SU-DHL-6 (cell line): ENCODE data around the gene ABLIM1.

ENCODE experiments used
- EZH2phosphoT487 ChIP-seq: fragments of 200-600 bp; sonication (generic), shearing (Covaris generic); conservative IDR thresholded peaks from 2 replicates; pipeline ENCODE4 v1.6.1; 2018; ENCODE audit warnings: mild to moderate bottlenecking, antibody characterized with exemption, low read length, moderate library complexity, mixed read lengths
- TF ChIP-seq, protein P1 (sequence below): fragments of 200-600 bp; sonication (generic); IDR thresholded peaks from one replicate; pipeline ENCODE4 v1.5.1; 2017; ENCODE audit warnings: antibody characterized with exemption, mild to moderate bottlenecking, low read length, moderate library complexity; ENCODE audit not compliant: insufficient read depth, poor library complexity, severe bottlenecking

DNA sequence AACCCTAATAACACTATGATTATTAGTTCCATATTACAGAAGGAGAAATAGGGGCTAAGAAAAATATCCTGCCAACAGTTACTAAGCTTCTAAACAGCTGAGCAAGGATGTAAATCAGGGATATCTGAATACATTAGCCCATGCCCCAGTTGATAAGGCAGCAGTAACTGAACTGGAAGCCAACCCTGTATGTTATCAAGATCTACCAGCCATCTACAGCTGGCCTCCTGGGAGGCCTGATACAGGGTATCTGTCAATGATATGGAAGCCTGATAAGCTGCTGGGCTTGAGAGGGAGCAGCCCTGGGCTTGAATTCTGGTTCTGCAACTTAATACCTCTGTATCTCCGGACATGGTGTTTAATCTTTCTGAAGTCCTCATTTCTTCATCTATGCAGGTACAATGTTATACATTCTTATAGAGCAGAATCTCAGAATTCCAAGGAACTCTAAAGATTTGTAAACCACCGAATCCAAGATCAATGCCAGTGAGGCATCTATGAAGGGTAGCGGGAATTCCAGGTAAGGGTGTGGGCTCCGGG, 215.9 kb downstream of the ABLIM1 start:
- TF ChIP-seq, protein P1, sequence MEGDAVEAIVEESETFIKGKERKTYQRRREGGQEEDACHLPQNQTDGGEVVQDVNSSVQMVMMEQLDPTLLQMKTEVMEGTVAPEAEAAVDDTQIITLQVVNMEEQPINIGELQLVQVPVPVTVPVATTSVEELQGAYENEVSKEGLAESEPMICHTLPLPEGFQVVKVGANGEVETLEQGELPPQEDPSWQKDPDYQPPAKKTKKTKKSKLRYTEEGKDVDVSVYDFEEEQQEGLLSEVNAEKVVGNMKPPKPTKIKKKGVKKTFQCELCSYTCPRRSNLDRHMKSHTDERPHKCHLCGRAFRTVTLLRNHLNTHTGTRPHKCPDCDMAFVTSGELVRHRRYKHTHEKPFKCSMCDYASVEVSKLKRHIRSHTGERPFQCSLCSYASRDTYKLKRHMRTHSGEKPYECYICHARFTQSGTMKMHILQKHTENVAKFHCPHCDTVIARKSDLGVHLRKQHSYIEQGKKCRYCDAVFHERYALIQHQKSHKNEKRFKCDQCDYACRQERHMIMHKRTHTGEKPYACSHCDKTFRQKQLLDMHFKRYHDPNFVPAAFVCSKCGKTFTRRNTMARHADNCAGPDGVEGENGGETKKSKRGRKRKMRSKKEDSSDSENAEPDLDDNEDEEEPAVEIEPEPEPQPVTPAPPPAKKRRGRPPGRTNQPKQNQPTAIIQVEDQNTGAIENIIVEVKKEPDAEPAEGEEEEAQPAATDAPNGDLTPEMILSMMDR: no peak
- no peak for TF ChIP-seq EZH2phosphoT487
